Activated T-cell treated with anti-CD3 and anti-CD28 coated beads for 1 hour (primary cell): ENCODE data around the gene CTCF.
A peak's percentile ranks its signal among the peaks of the same experiment; 100 is the strongest.

ENCODE experiments used
- DNase-seq: peaks from one replicate; pipeline ENCODE4 v3.0.0-alpha.2; 2020; ENCODE audit warnings: low read depth

The CTCF gene

GRCh38 chr16:67549240-67549639, 13.1 kb upstream of the CTCF start:
- DNase-seq, result no peak

DNA sequence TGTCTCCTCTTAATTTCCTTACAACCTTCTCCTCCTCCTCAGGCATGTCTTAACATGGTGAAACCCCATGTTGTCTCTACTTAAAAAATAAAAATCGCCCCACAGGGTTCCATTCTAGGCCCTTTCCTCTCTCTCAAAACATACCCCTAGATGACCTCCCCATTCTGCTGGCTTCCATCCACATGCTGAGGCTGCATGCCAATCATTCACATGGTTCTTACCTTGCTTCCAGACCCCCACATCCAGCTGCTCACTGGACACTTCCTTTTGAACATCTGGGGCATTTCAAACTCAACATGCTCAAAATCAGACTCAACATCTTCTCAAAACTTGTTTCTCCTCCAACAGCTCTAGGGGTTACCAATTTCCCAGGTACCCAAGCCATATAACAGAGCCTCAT, 12.4 kb upstream of the CTCF start:
- no peak for DNase-seq

DNA sequence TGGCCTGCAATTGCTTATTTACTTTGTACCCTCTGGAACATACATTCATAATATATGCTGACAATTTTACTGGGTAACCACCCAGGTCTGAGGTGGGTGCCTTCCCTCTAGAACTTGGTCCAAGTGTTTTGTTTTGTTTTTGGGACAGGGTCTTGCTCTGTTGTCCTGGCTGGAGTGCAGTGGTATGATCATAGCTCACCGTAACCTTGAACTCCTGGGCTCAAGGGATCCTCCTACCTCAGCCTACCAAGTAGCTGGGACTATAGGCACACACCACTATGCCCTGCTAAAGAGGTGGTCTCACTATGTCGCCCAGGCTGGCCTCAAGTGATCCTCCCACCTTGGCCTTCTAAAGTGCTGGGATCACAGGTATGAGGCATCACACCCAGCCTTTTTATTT, 11.2 kb upstream of the CTCF start:
- DNase-seq, result no peak

DNA sequence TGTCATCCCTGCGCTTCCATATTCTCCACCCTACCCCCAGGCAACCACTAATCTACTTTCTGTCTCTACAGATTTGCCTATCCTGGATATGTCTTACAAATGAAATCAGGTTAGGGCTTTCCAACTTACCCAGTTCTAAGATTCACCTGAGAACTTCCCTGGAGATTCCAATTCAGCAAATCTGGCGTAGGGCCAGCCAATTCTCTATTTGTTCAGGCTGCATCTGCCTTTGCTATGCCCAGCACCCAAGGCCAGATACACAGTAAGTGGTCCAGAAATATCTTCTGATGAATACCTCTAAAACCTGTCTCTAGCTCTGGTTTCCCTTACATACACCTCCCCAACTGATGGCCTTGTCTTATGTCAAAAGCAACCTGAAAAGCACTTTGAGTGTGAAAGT, 10.4 kb upstream of the CTCF start:
- no peak for DNase-seq

- no peak for DNase-seq
These were observed 9.8 kb upstream of the CTCF start for GRCh38 chr16:67552476-67552875.

DNA sequence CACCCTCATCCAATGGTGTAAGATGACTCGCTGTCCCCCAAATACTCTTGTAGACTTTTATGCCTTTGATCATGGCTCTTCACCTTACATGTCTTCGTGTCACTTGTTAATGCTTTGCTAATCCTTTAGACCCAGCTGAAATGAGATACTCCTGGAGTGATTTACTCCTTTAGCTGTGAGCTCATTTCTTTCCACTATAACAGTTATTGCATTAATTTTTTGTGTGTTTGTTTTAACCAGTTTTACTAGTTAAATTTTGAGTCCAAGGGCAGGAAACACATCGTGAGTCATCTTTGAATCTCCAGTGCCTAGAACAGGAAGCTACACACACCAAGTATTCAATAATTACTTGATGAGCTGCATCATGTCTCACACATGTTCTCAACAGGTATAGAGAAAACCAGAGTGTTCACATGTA, 6.5 kb upstream of the CTCF start:
- DNase-seq, result no peak

DNA sequence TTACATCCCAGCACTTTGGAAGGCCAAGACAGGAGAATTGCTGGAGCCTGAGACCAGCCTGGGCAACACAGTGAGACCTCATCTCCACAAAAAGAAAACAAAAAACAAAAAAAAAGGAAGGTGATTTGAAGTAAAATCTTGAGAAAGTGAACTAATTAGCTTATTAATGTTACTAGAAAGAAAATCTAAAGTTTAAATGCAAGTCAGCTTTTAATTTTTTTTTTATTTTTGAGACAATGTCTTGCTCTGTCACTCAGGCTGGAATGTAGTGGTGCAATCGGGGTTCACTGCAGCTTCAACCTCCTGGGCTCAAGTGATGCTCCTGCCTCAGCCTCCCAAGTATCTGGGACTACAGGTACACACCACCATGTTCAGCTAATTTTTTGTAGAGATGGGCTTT, 3.5 kb upstream of the CTCF start:
- DNase-seq, result no peak

GRCh38 chr16:67560827-67561342, 1.4 kb upstream of the CTCF start:
- no peak for DNase-seq

DNA sequence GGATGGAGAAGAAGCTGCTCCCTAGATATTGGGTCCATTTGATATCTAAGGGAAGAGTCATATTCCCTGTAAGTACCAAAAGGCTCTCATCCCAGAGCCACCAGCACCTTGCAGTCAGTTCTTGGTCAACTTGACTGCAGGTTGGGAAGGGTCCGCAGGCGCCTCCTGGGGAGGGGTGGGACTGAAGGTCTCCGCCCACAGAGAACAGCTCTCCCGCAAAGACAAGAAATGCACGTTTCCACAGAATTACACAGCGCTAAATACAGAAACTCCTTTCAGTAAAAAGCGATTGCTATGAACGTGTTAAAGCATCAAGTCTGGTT, 864 bp upstream of the CTCF start:
- no peak for DNase-seq

- DNase-seq, result peak; percentile 94
These were observed 351 bp upstream of the CTCF start for GRCh38 chr16:67561824-67562525.

- DNase-seq, result peak; percentile 47
These were observed 787 bp downstream of the CTCF start for GRCh38 chr16:67562918-67563707.

DNA sequence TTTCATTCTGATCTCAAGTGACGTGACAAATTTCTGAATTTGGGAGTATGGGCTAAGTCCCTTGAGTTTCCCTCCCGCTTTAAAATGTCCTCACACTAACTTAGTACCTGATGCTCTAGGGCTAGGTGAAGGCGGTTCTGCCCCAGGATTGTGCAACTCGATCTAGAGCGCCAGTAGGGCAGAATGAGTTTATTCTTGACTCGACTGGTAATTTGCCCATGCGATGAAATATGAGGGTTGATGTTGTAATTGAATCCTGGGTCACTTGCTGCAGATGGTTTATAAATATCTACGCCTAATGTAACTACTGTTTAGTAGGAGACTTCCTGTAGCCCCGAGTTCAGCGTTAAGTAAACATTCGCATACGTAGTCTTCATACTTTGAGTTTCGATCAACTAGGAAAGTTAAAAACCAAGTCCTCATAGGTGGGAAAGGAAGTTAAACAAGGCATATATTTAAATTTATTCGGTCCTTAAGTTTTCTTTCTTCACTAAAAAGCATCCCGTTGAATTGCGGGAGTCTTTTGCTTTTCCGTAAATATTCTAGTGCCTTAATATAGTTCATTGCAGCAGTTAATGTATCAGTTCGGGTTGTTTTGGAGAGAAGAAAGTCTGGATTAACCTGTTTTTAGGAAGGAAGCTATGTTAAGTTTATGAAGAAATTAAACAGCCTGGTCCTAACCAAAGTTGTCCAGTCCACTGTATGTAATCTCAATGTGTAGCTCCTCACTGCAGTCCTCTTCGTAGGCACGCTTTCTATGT, 1.6 kb downstream of the CTCF start:
- no peak for DNase-seq

DNA sequence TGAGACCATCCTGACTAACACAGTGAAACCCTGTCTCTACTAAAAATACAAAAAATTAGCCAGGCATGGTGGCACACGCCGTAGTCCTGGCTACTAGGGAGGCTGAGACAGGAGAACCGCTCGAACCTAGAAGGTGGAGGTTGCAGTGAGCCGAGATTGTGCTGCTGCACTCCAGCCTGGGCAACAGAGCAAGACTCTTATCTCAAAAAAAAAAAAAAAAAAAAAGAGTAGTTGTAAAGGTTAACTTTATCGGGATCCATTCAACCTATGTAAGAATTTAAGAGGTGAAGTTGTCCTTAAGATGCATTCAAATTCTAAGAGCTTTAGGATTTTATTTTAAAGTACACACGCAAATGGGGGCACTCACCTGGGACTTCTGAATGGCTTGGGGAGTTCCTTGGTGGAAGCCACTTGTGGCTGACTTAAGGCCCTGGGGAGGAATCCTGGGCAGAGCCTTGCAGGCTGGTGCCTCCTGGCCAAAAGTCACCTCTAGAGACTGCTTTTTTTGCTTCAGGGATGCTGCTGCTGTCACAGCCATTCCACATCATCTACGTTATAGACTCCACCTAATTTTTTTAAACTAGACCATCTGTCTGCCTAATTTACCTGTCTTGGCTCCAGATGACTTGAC, 3.3 kb downstream of the CTCF start:
- no peak for DNase-seq

GRCh38 chr16:67571464-67571863, 9.1 kb downstream of the CTCF start:
- DNase-seq, result no peak

- DNase-seq, result no peak
These were observed 9.7 kb downstream of the CTCF start for GRCh38 chr16:67571981-67572431.

DNA sequence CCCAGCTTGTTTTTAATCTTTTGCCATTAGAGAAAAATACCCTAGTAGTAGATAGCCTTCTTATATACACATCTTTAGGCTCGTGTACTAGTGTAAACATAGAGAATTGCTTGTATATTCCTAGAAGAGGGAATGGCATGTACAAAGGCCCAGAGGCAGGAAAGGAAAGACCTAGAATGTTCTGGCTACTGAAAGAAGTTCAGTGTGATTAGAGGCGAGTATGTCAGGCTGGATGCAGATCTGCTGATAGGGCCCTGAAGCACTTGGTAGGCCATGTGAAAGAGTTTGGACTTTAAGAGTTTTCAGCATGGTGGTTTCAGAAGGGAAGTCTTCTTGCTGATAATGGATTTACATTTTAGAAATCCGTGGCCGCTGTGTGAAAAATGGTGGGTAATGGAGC, 17.4 kb downstream of the CTCF start:
- no peak for DNase-seq

DNA sequence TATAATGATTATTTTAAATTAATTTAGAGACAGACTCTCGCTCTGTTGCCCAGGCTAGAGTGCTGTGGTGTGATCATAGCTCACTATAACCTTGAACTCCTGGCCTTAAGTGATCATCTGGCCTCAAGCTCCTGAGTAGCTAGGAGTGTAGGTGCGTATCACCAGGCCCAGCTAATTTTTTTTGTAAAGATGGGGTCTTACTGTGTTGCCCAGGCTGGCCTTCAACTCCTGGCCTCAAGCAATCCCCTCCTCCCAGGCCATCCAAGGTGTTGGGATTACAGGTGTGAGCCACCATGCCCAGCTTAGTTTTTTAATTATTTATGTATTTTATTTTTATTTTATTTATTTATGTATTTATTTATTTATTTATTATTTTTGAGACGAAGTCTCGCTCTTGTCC, 17.9 kb downstream of the CTCF start:
- no peak for DNase-seq

GRCh38 chr16:67593288-67593687, 31.0 kb downstream of the CTCF start:
- DNase-seq, result no peak

DNA sequence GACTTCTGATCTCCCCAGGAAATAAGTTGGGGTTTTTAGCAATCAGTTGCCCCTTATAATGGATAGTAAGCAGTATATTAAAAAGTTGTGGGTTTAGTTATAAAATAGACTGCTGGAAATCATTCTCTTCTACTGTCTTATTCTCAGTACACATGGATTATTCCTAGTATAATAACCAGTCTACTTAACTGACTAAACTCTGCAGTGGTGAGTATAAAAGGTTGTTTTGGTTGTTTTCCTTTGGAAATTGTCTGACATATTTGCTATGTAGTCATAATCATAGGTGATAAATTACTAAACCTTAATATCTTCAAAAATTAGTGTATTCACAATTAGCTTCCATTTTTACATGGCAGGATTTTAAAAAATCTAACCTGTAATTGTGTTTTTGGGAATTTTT, 31.4 kb downstream of the CTCF start:
- DNase-seq, result no peak

- DNase-seq, result no peak
These were observed 32.1 kb downstream of the CTCF start for GRCh38 chr16:67594256-67594915.

GRCh38 chr16:67594956-67595355, 32.6 kb downstream of the CTCF start:
- DNase-seq, result no peak

GRCh38 chr16:67598527-67598926, 36.2 kb downstream of the CTCF start:
- no peak for DNase-seq
